ENCODE results near the gene COG5. TPM values are rescaled to one million over a fixed set of nuclear protein-coding genes. Genes with fewer than 3 reads are reported as not detected.

COG5 gene
- total RNA-seq, 1 donor from 2014 or later, result 49.1 TPM

GRCh38 chr7:107480932-107481331 is 82.8 kb downstream of the COG5 start:
- TF ChIP-seq, protein P1, sequence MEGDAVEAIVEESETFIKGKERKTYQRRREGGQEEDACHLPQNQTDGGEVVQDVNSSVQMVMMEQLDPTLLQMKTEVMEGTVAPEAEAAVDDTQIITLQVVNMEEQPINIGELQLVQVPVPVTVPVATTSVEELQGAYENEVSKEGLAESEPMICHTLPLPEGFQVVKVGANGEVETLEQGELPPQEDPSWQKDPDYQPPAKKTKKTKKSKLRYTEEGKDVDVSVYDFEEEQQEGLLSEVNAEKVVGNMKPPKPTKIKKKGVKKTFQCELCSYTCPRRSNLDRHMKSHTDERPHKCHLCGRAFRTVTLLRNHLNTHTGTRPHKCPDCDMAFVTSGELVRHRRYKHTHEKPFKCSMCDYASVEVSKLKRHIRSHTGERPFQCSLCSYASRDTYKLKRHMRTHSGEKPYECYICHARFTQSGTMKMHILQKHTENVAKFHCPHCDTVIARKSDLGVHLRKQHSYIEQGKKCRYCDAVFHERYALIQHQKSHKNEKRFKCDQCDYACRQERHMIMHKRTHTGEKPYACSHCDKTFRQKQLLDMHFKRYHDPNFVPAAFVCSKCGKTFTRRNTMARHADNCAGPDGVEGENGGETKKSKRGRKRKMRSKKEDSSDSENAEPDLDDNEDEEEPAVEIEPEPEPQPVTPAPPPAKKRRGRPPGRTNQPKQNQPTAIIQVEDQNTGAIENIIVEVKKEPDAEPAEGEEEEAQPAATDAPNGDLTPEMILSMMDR (IDR thresholded peaks at IDR 0.05), result no peak
- no peak for ATAC-seq

GRCh38 chr7:107479303-107479702 is 84.4 kb downstream of the COG5 start:
- Histone ChIP-seq H3K27ac (no peak overlapping the region), H3K4me1 (no peaks in the 10 kb centered on the region), H3K4me3 (no peak overlapping the region), H3K27me3 (ENCODE audit: low read depth) (no peaks in the 10 kb centered on the region), H3K36me3 (no peaks in the 10 kb centered on the region), H3K9me3 (no peaks in the 10 kb centered on the region)
- DNase-seq, result no peak
- TF ChIP-seq, protein P1 (IDR thresholded peaks at IDR 0.05), result no peak
- intact Hi-C loops (cut with DNase I), result no loop called here
- ATAC-seq, result no peak

More at GRCh38 chr7:107480932-107481331, 82.8 kb downstream of the COG5 start:
- Histone ChIP-seq H3K4me1 (no peaks in the 10 kb centered on the region), H3K4me3 (no peak overlapping the region), H3K27ac (no peak overlapping the region), H3K27me3 (ENCODE audit: low read depth) (no peaks in the 10 kb centered on the region), H3K36me3 (no peaks in the 10 kb centered on the region), H3K9me3 (no peaks in the 10 kb centered on the region)
- intact Hi-C loops (cut with DNase I), result no loop called here
- DNase-seq, result no peak

- H3K27me3 ChIP-seq (ENCODE audit: low read depth), result no peaks in the 10 kb centered on the region
- peaks cover 4% of the 10 kb centered on the region for H3K4me1 ChIP-seq
- H3K36me3 ChIP-seq, result no peaks in the 10 kb centered on the region
- intact Hi-C loops (cut with DNase I), result no loop called here
- H3K4me3 ChIP-seq, result no peak overlapping the region
- TF ChIP-seq, protein P1 (IDR thresholded peaks at IDR 0.05), result no peak
- ATAC-seq (no peak), DNase-seq (no peak)
- no peaks in the 10 kb centered on the region for H3K9me3 ChIP-seq
- H3K27ac ChIP-seq, result no peak overlapping the region
These were observed 89.6 kb downstream of the COG5 start for GRCh38 chr7:107474104-107474521.

GRCh38 chr7:107472116-107472515 is 91.6 kb downstream of the COG5 start:
- TF ChIP-seq, protein P1 (IDR thresholded peaks at IDR 0.05), result no peak
- Histone ChIP-seq H3K4me3 (no peak overlapping the region), H3K9me3 (no peaks in the 10 kb centered on the region), H3K27me3 (ENCODE audit: low read depth) (no peaks in the 10 kb centered on the region), H3K4me1 (peaks cover 4% of the 10 kb centered on the region), H3K27ac (no peak overlapping the region), H3K36me3 (no peaks in the 10 kb centered on the region)
- ATAC-seq (no peak), DNase-seq (no peak)
- intact Hi-C loops (cut with DNase I), result no loop called here

DNA sequence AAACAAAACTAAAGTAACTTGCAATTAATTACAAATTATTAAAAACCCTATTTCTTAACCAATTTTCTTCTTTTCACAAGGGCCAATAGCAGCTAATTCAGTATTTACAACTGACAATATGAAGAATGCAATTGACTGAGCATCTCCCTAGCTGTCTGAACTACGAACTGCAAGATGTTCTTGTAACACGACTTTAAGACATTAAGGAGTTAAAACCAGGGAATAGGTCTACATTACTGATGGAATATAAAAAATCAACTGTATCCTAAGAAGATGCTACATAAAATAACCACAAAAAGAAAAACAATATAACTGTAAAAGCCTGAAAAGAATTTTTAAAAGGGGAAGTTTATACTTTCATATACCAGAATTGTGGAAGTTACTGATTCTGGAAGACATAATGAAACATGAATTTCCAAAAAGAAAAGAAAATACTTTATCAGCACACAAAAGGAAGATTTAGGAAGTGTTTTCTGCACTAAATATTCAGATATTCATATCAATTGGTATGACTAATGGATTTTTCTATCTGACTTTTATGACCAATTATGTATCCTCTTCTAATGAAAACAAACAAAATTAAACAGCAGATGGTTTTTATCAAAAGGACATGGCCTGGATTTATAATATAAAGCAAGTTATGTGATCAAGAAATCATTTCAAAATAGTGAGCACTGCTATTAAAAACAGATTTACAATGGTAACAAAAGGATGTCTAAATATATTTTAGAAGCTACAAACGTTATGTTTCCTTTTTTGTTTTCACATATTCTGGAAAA is 92.2 kb downstream of the COG5 start:
- no peaks in the 10 kb centered on the region for H3K27me3 ChIP-seq (ENCODE audit: low read depth)
- no peak for DNase-seq
- H3K9me3 ChIP-seq, result no peaks in the 10 kb centered on the region
- TF ChIP-seq, protein P1 (IDR thresholded peaks at IDR 0.05), result no peak
- H3K4me3 ChIP-seq, result no peak overlapping the region
- no peak for ATAC-seq
- no peaks in the 10 kb centered on the region for H3K36me3 ChIP-seq
- H3K27ac ChIP-seq, result no peak overlapping the region
- intact Hi-C loops (cut with DNase I), result no loop called here
- peaks cover 4% of the 10 kb centered on the region for H3K4me1 ChIP-seq
